ENCODE measurements around the gene CDH23. TPM values are rescaled to one million over a fixed set of nuclear protein-coding genes. Genes with fewer than 3 reads are reported as not detected.

CDH23 gene
- total and polyA plus RNA-seq, 2 experiments from 2014 or later: 0.08 TPM; not detected in 1

- TF ChIP-seq EZH2phosphoT487 (IDR thresholded peaks at IDR 0.05; ENCODE audit: insufficient read depth, low read depth) (no peak), EZH2 (IDR thresholded peaks at IDR 0.05; ENCODE audit: insufficient read depth, poor library complexity, severe bottlenecking) (no peak)
- peaks cover 36% of the 10 kb centered on the region for H3K27me3 ChIP-seq (replicated peaks; ENCODE audit: insufficient read depth)
- no peaks in the 10 kb centered on the region for H3F3A ChIP-seq (ENCODE audit: insufficient read depth)
- H3K4me2 ChIP-seq (ENCODE audit: unreplicated experiment): no peak overlapping the region
- no peaks in the 10 kb centered on the region for H3K9me2 ChIP-seq (ENCODE audit: insufficient read depth)
- no peaks in the 10 kb centered on the region for H3K36me3 ChIP-seq (ENCODE audit: low read depth)
- no peak overlapping the region for H3K9ac ChIP-seq
- in situ Hi-C loops (cut with MboI): no loop called here
- H3K4me1 ChIP-seq (ENCODE audit: insufficient read depth): no peaks in the 10 kb centered on the region
- no peaks in the 10 kb centered on the region for H4K20me1 ChIP-seq (ENCODE audit: insufficient read depth)
- no peaks in the 10 kb centered on the region for H3K79me2 ChIP-seq (ENCODE audit: insufficient read depth)
- WGBS, 2 experiments (ENCODE audit: low coverage in 1 of 2, low lambda C conversion rate in 2 of 2, missing lambda C conversion rate in 2 of 2): 46 to 48% methylated on average over 5 of the region's 5 CpGs
- H3K9me3 ChIP-seq (ENCODE audit: low read depth): no peaks in the 10 kb centered on the region
- DNase-seq: no peak
- H2AFZ ChIP-seq: no peak overlapping the region
- H3K4me3 ChIP-seq: no peak overlapping the region
- H3K27ac ChIP-seq: no peak overlapping the region
These were observed 156.7 kb downstream of the CDH23 start for GRCh38 chr10:71553432-71553831.

GRCh38 chr10:71554671-71555070 lies 158.0 kb downstream of the CDH23 start:
- Histone ChIP-seq H3K4me3 (no peak overlapping the region), H3K27ac (no peak overlapping the region), H3K79me2 (ENCODE audit: insufficient read depth) (no peaks in the 10 kb centered on the region), H2AFZ (no peak overlapping the region), H3K9me3 (ENCODE audit: low read depth) (no peaks in the 10 kb centered on the region), H3K36me3 (ENCODE audit: low read depth) (no peaks in the 10 kb centered on the region), H4K20me1 (ENCODE audit: insufficient read depth) (no peaks in the 10 kb centered on the region), H3K9ac (no peak overlapping the region), H3K4me1 (ENCODE audit: insufficient read depth) (no peaks in the 10 kb centered on the region), H3K27me3 (replicated peaks; ENCODE audit: insufficient read depth) (peaks cover 39% of the 10 kb centered on the region), H3K4me2 (ENCODE audit: unreplicated experiment) (no peak overlapping the region), H3K9me2 (ENCODE audit: insufficient read depth) (no peaks in the 10 kb centered on the region), H3F3A (ENCODE audit: insufficient read depth) (no peaks in the 10 kb centered on the region)
- TF ChIP-seq EZH2 (IDR thresholded peaks at IDR 0.05; ENCODE audit: insufficient read depth, poor library complexity, severe bottlenecking): no peak
- TF ChIP-seq EZH2phosphoT487 (IDR thresholded peaks at IDR 0.05; ENCODE audit: insufficient read depth, low read depth): no peak
- DNase-seq: no peak
- WGBS, 2 experiments (ENCODE audit: low coverage in 1 of 2, low lambda C conversion rate in 2 of 2, missing lambda C conversion rate in 2 of 2): 18% methylated on average over 2 of the region's 2 CpGs
- in situ Hi-C loops (cut with MboI): no loop called here

GRCh38 chr10:71555087-71555723 lies 158.5 kb downstream of the CDH23 start:
- no peaks in the 10 kb centered on the region for H3K79me2 ChIP-seq (ENCODE audit: insufficient read depth)
- TF ChIP-seq EZH2phosphoT487 (IDR thresholded peaks at IDR 0.05; ENCODE audit: insufficient read depth, low read depth) (no peak), EZH2 (IDR thresholded peaks at IDR 0.05; ENCODE audit: insufficient read depth, poor library complexity, severe bottlenecking) (no peak)
- H3K4me2 ChIP-seq (ENCODE audit: unreplicated experiment): no peak overlapping the region
- H3K9me2 ChIP-seq (ENCODE audit: insufficient read depth): no peaks in the 10 kb centered on the region
- H3K9me3 ChIP-seq (ENCODE audit: low read depth): no peaks in the 10 kb centered on the region
- H4K20me1 ChIP-seq (ENCODE audit: insufficient read depth): no peaks in the 10 kb centered on the region
- 41 to 43% methylated on average over 10 of the region's 10 CpGs for WGBS, 2 experiments (ENCODE audit: low coverage in 1 of 2, low lambda C conversion rate in 2 of 2, missing lambda C conversion rate in 2 of 2)
- in situ Hi-C loops (cut with MboI): no loop called here
- H3F3A ChIP-seq (ENCODE audit: insufficient read depth): no peaks in the 10 kb centered on the region
- H3K27ac ChIP-seq: no peak overlapping the region
- no peak overlapping the region for H2AFZ ChIP-seq
- no peak for DNase-seq
- no peaks in the 10 kb centered on the region for H3K36me3 ChIP-seq (ENCODE audit: low read depth)
- H3K27me3 ChIP-seq (replicated peaks; ENCODE audit: insufficient read depth): peaks cover 39% of the 10 kb centered on the region
- H3K9ac ChIP-seq: no peak overlapping the region
- no peak overlapping the region for H3K4me3 ChIP-seq
- H3K4me1 ChIP-seq (ENCODE audit: insufficient read depth): no peaks in the 10 kb centered on the region

- no peak overlapping the region for H3K27ac ChIP-seq
- H3F3A ChIP-seq (ENCODE audit: insufficient read depth): no peaks in the 10 kb centered on the region
- H4K20me1 ChIP-seq (ENCODE audit: insufficient read depth): no peaks in the 10 kb centered on the region
- H3K79me2 ChIP-seq (ENCODE audit: insufficient read depth): no peaks in the 10 kb centered on the region
- H3K4me3 ChIP-seq: no peak overlapping the region
- H3K27me3 ChIP-seq (replicated peaks; ENCODE audit: insufficient read depth): peaks cover 36% of the 10 kb centered on the region
- no peaks in the 10 kb centered on the region for H3K36me3 ChIP-seq (ENCODE audit: low read depth)
- H3K4me1 ChIP-seq (ENCODE audit: insufficient read depth): no peaks in the 10 kb centered on the region
- H2AFZ ChIP-seq: no peak overlapping the region
- H3K9ac ChIP-seq: no peak overlapping the region
- 78 to 86% methylated on average over 1 of the region's 1 CpG for WGBS, 2 experiments (ENCODE audit: low coverage in 1 of 2, low lambda C conversion rate in 2 of 2, missing lambda C conversion rate in 2 of 2)
- in situ Hi-C loops (cut with MboI): no loop called here
- no peak overlapping the region for H3K4me2 ChIP-seq (ENCODE audit: unreplicated experiment)
- DNase-seq: no peak
- H3K9me3 ChIP-seq (ENCODE audit: low read depth): no peaks in the 10 kb centered on the region
- H3K9me2 ChIP-seq (ENCODE audit: insufficient read depth): no peaks in the 10 kb centered on the region
- TF ChIP-seq EZH2phosphoT487 (IDR thresholded peaks at IDR 0.05; ENCODE audit: insufficient read depth, low read depth): no peak
These were observed 159.0 kb downstream of the CDH23 start for GRCh38 chr10:71555724-71556119.

- WGBS, 2 experiments (ENCODE audit: low coverage in 1 of 2, low lambda C conversion rate in 2 of 2, missing lambda C conversion rate in 2 of 2): 48 to 49% methylated on average over 3 of the region's 3 CpGs
- Histone ChIP-seq H3K36me3 (ENCODE audit: low read depth) (no peaks in the 10 kb centered on the region), H3K27me3 (replicated peaks; ENCODE audit: insufficient read depth) (peaks cover 34% of the 10 kb centered on the region), H3K9ac (no peak overlapping the region), H3F3A (ENCODE audit: insufficient read depth) (no peaks in the 10 kb centered on the region), H4K20me1 (ENCODE audit: insufficient read depth) (no peaks in the 10 kb centered on the region), H3K4me1 (ENCODE audit: insufficient read depth) (no peaks in the 10 kb centered on the region), H3K79me2 (ENCODE audit: insufficient read depth) (no peaks in the 10 kb centered on the region), H3K9me3 (ENCODE audit: low read depth) (no peaks in the 10 kb centered on the region), H3K4me2 (ENCODE audit: unreplicated experiment) (no peak overlapping the region), H3K9me2 (ENCODE audit: insufficient read depth) (no peaks in the 10 kb centered on the region), H3K4me3 (no peak overlapping the region), H2AFZ (no peak overlapping the region), H3K27ac (no peak overlapping the region)
- TF ChIP-seq EZH2phosphoT487 (IDR thresholded peaks at IDR 0.05; ENCODE audit: insufficient read depth, low read depth) (no peak), EZH2 (IDR thresholded peaks at IDR 0.05; ENCODE audit: insufficient read depth, poor library complexity, severe bottlenecking) (no peak)
- in situ Hi-C loops (cut with MboI): no loop called here
- DNase-seq: no peak
These were observed 162.3 kb downstream of the CDH23 start for GRCh38 chr10:71558991-71559390.

Data from GM23248 (cell line).